Ecto neural progenitor cell (in vitro differentiated cells): ENCODE measurements around the gene PIP4K2C.
A peak's percentile ranks its signal among the peaks of the same experiment; 100 is the strongest.

Source experiments
- DNase-seq: peaks from one replicate; pipeline ENCODE4 v3.0.0-alpha.2; 2018; ENCODE audit warnings: low spot score

PIP4K2C gene

DNA sequence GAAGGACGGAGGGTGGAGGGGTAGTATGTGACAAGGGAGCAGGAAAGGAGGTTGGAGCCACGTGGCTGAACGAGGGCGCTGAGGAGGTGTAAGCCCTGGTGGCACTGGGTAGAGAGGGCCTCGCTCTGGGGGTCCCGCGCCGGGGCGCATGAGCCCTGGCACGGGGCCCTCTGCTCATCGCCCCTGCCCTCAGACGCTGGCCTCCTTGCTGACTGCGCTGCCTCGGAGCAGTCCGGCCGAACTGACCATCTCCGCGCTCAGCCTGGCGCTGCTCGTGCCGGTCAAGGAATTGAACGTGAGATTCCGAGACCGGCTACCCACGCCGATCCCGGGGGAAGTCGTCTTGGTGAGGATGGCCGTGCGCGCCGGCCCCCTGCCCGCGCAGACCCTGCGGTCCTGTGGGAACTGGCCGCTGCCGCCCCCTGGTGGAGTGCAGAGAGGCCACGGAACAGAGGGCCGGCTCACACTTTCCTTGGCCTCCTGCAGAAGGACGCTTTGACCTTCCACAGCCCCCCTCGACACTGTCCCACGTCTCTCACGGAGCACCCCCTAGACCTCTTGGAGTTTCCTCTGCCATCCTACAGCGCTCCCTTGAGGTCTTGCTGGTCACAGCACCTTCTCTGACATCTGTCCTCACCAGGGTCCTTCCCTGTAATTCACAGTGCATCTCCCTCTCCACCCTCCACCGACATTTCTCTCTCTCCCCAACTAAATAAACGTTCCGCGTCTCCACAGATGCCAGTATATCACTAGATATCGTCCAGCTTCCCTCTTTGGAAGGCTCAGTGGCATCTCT, 30.7 kb downstream of the PIP4K2C start:
- DNase-seq, result peak; percentile 90

DNA sequence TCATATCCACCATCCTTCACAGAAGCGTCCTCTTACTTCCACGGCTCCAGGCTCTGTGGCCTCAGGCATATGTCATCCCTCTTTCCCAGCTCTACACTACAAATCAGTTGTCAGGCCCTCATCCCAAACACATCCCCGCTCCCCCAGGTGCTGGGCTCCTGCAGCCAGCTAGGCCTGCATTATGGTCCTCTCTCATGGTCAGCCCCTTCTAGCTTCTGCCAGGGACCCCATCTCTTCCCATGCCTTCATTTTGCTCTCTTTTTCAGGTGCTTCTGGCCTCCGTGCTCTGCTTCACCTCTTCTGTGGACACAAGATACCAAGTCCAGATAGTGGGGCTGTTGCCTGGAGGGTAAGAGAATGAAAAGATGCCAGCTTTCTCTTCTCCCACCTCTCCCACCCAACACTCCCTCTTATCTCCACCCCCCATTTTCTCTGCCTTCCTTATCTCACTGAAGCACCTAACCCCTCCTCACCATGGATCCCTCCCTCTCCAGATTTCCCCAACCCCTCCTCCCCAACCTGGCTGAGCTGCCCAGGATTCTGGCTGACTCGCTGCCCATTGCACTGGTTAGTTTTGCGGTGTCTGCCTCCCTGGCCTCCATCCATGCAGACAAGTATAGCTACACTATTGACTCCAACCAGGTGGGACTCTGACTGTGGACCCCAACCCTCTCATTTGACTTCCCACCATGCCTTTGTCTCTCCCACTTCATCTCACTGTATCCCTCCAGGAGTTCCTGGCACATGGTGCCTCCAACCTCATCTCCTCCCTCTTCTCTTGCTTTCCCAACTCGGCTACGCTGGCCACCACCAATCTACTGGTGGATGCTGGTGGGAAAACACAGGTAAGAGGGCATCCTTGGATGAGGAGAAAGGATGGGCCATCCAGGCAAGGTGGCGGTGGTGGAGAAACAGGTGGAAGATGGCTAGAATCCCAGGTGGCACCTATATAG, 31.6 kb downstream of the PIP4K2C start:
- peak; percentile 43 for DNase-seq

DNA sequence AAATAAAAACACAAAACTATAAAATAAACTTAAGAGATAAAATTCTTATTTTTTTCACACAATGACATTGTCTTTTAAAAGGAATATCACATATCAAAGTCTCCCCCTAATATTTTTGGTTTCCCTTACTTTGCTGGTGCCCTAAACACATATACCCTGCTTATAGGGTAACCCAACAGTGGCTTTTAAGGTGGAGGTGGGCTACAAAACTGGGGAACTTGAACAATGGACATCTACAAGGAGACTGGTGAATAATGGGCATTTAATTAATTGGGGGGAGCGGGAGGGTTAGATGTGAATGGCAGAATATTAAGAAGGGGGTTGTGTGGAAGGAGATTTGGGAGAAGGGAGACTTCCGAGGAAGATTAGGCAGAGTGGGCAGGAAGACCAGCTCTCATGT, 32.4 kb downstream of the PIP4K2C start:
- DNase-seq, result peak; percentile 3

DNA sequence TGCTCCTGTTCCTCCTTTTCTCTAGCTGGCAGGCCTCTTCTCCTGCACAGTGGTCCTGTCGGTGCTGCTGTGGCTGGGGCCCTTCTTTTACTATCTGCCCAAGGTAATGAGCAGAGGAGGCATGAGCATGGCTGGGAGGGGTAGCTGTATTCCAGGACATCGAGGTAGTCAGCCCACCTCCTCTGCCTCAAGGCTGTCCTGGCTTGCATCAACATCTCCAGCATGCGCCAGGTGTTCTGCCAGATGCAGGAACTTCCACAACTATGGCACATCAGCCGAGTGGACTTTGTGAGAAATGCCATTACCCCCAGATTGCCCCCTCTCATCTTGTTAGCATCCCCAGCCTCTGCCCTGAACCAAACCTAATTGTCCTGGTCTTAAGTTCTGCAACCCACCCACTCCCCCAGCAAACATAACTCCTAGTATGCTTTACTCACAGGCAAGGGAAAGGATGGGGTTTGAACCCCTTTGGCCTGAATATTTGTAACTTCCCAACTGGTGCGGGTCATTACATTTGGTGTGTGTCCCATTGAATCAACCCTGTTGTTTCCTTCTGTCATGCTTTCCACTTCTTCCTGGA, 32.9 kb downstream of the PIP4K2C start:
- DNase-seq, result peak; percentile 44

DNA sequence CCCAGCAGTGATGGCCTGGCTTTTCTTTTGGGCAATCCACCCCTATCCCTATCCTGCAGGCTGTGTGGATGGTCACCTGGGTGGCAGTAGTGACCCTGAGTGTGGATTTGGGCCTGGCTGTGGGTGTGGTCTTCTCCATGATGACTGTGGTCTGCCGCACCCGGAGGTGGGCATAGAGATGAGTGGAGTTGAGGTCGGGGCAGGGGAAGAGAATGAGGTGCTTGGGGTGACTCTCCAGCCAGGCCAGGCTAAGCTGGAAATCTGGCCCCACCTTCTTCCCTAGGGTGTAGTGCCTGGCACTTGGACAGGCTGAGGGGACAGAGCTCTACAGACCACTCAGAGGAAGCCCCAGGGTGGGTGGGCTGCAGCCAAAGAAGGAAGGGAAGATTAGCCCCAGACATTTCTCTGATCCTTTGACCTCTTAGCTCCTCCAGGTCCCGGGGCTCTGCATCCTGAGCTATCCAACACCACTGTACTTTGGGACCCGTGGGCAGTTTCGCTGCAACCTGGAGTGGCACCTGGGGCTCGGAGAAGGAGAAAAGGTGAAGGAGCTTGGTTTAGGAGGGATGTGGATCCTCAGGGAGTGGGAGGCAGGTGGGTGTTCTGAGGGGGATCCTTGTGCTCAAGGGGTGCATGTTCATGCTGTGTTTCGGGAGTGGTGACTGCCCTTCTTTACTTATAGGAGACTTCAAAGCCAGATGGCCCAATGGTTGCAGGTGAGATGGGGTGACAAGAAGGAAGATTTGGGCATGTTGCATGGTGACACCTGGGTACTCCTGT, 33.6 kb downstream of the PIP4K2C start:
- peak; percentile 39 for DNase-seq

DNA sequence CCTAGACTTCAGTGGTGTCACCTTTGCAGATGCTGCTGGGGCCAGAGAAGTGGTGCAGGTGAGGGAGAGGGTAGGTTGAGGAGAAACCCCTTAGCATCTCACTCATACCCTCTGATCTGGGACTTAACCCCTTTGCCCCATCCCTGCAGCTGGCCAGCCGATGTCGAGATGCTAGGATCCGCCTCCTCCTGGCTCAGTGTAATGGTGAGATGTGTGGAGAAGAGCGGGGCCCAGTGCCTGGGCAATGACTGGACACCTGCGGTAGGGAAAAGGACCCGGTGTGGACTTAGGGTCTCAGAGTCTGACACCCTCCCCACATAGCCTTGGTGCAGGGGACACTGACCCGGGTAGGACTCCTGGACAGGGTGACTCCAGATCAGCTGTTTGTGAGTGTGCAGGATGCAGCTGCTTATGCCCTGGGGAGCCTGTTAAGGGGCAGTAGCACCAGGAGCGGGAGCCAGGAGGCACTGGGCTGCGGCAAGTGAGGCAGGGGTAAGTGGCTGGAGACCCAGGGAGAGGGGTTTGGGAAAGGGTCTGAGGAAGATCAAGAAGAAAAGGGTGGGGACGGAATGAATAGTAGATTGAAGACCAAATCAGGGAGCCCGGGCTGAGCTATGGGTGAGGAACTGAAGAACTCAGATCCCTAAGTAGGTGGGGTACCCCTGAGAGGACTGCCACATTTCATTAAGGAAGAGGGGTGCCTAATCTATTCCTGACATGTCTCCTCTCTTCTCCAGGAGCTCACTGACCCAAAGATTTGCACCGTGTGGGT, 34.5 kb downstream of the PIP4K2C start:
- peak; percentile 45 for DNase-seq

DNA sequence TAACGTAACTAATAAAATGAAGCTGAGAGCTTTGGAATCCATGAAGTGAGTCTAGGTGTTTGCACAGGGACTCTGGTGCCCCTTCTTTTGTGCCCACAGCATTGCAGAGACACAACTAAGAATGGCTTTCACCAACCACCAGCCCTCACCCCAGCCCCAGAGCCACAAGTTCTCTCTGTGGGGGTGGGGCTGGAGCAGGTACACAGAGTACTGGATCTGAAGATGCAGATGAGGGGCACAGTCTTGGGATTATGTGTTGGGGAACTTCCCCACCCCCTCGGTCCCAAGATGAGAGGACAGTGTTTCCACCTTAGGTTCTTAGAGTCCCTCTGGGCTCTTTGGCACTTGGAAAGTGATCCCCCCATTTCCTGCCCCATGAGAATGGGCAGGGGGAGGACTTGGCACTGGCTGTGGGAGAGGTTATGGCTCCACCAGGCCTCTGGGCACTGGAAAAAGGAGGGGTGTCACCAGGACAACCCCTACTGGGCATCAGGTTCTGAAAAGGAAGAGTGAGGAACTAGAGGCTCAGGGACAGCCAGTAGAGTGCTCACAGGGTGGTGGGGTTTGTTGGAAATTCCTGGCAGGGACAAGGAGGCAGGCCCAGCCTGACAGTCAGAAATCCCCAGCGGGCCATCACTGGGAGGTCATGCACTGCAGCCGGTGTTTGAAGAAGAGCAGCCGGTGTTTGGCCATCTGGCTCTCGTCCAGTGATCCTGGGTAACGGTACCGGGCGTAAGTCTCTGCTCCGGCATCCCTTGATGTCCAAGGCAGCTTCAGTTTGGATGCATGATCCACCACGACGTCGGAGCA, 35.3 kb downstream of the PIP4K2C start:
- DNase-seq, result peak; percentile 44

DNA sequence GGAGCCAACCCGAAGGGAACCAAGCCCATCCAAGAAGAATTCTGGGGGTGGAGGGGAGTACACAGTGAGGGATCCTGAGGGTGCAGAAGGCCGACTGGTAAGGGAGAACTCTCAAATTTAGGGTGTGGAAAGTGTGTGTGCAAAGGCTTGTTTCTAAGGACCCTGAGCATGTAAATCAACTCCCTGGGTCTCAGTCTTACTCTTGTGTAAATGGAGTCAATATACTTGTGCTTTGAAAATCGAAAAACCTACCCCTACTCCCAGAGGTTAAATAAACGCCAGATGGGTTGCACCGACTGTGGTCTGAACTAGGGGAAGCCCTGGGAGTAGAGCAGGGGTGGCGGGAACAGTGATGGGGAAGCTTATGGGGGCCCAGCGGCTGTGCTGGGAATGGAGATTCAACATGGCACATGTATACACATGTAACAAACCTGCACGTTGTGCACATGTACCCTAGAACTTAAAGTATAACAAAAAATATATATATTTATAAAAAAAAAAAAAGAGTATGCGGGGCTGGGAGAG, 36.0 kb downstream of the PIP4K2C start:
- DNase-seq, result no peak

DNA sequence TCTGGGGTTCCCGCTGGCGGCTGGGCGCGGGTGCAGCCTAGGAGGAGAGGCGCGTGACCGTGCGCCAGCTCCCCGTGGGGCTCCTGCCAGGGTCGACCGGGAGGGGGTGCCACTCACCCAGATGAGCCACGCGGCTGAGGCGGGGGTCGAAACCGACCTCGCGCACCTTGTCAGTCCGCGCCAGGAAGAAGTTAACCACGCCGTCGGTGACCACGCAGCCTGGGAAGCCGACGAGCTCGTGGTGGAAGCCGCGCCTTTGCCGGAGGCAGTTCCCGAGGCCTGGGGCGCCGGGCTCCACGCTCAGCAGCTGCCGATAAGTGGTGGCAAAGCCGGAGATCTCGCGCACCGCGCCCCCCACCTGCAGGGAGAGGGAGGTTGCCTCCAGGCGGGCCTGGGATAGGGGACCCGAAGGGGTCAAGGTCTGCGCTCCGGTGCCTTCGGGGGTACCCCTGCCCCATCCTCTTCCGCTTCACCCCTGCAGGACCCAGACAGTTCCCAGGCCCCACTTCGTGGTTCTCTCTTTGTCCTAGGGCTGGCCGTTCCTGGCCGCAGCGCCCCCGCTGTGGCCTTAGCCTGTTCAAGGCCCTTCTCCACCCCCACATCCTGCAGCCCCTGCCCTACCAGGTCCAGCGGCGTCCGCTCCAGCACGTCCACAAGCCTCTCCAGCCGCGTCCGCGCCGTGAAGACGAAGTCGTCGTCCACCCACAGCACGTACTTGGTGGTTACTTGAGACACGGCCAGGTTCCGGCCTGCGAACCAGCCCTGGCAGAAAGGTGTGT, 36.7 kb downstream of the PIP4K2C start:
- DNase-seq, result peak; percentile 74

DNA sequence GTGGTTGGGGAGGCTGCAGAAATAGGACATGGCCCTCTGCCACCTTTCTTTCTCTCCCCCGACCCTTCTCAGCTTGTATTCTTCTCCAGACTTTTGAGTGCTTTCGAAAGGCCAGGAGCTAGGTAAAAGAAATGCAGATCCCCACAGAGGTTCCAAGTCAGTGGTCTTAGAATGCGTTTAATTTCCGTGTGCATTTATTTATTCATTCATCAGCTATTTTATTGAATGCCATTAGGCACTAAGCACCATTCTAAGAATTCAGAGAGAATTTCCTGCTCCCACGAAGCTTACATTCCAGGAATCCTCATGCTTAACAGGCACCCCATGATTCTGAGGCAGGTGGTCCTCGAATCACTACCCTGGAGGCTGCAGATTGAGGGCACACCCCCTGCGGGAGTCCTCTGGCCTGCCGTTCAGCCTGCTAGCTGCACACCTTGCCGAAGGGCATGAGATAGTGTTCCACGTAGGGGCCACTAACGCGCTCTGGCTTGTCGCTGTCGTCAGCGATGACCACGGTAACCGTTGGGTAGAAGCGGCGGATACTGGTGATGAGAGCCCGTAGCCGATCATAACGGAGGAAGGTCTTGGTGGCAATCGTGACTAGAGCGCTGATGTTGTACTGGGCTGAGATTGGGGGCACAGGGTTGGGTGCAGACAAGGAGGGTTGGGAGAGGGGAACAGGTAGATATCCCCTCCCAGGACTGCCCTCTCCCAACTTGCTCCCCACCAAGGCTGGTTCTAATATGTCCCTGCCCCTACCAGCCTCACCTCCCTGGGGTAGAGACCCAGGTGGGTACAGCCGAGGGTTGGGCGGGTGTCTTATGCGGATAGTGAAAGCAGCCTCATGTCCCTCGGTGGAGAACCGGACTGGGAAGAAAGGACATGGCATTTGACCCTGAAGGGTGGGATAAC, 37.5 kb downstream of the PIP4K2C start:
- no peak for DNase-seq

DNA sequence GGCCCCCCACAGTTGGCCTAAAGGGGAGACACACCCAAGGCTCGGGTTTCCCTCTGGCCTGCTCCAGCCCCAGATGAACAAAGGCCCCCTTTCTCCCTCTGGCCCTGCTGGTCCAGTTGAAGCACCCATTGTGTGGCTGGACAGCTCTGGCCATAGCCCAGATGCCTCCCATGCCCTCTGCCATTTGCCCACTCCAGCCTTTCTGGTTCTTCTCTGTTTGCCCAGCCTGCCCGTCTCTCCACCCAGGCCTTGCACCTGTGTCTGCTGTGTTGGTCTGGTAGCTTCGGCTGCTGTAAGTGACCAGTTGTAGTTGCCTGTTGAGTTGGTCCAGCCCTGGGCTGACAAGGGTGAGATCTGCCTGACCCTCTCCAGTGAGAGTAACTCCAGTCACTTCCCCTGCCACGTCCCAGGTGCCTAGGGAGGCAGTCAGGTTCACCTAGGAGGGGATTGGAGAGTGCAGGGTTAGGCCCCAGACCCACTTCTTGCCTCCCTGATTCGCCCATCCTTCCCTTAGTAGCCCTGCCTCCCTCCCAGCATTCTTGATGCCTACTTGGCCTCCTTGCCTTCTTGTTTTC, 39.0 kb downstream of the PIP4K2C start:
- no peak for DNase-seq

DNA sequence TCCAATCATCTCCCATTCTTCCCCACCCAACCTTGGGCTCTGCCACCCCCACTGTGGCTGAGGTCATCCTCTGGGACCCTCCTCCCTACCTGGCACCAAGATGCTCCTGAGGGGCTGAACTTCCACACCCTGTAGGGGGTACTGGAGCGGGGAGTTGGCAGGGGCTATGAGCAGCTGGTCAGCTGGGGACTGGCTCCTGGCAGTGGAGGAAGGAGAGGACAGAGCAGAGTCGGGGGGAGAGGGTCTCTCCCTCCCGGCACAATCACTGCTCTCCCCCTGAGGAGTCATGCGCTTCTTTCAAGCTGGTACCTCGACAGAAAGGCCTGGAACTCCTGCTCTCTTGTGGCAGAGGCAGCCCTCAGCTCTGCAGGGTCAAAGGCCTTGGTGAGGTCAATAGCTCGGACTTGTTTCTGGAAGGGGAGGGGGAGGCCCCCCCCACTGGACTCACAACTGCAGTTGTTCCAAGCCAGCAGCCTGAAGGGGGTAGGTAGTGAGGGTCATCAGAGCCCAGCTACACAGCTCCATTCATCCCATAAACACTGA, 40.0 kb downstream of the PIP4K2C start:
- peak; percentile 54 for DNase-seq

DNA sequence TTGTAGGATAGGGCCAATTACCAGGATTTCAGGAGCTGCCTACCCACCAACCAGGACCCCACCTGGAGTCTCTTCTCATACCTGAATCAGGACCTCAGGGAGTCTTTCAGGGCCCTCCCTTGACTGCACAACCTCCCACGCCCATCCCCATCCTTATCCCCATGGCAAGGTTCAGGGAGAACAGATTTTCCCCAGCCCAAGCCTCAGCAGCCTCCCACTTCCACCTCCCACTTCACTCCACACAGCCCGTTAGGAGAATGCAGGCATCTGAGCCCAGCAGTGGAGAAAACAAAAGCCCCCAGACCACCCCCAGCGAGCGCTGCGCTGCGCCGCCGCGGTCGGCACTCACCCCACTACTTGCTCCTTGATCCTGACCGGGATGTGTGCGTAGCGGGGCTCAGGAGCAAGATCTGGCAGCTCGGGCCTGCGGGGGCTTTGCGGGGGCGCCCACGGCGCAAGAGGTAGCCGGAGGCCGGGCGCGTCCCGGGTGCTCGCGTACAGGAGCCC, 40.6 kb downstream of the PIP4K2C start:
- peak; percentile 61 for DNase-seq

DNA sequence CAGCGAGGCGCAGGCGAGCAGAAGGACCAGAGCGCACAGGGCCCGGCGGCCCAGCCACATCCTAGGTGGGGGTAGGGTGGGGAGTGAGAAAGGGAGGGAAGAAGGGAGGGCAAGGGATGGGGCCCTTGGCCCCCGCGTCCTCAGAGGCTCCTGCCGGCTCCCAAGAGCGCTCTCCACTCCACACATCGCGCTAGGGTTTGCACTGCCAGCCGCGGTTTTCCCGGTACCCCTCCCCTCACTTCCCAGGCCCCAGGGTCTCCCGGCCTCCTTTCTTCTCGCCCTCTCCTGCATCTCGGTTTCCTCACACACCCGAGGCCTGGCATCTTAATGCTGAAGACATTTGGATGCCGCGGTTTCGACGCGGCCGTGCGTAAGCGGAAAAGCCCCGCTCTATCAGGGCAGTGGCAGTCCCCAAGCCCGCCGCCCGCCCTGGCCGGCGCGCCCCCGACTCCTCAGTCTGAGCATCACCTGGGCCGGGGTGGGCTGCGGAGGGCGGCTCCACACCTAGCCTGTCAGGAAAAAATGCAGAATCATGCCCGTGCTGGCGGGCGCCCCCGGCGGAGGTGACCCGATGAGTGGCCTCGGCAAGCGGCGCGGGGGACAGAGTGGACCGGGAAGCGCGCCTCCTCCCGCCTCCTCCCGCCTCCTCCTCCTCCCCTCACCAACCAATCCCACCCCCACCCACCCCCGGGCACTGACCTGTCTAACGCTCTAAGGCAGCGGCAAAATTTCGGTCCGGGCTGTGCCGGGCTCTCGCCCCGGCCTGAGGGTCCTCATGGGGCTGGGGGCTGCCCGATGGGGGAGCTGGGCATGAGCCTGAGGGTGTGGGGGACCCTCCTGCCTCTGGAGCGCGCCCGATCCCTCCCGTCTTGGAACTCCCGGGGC, 41.3 kb downstream of the PIP4K2C start:
- DNase-seq, result peak; percentile 81

DNA sequence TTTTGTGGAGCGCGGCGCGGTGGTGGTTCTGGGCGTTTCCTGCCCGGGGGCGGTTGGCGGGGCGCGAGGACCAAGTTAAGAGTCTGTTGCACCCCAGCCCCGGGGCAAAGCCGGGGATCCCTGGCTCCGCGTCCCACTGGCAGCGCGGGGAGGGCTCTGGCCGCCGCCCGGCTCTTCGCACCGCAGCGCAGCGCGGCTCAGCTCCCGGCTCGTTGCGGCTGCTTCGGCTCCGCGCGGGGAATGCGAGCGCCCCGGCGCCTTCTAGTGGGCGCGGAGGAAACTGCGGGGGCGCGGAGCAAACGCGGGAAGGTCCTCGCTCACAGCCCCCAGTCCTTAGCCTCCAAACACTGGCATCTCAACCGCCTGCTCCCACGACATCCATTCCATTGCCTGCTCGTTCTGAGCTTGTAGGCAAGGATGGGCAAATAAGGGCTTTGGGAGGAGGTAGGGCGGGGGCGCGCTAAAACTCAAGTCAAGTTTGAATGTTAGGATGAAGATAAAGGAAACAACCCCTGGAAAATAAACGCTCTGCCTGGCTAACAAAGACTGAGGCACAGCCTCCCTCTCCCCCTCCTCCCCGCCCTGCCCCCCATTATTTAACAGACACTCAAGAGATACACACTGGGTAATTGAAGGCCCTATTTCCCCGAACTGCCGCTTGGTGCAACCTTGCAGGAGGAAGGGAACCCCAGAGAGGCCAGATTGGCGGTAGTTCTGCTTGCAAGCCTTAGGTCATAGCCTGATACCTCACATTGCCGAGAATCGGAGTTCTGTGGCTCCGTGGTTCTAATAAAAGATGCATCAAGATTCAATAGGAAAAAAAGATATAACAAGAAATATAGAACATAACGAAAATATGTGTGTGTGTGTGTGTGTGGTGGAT, 42.2 kb downstream of the PIP4K2C start, which contains the start of gene B4GALNT1:
Gene B4GALNT1, minus strand, starts transcription at position 244 of the 883 bp plus-strand sequence. CDS start 1,069 bp downstream, outside the sequence.
- DNase-seq, result peak; percentile 89
